COLO668 (cell line): Measurements from ENCODE around the gene FOXK1.

Experiments used
- DNase-seq: peaks from one replicate; lab custom pipeline; 2025; ENCODE audit not compliant: unreplicated experiment; lab: John Stamatoyannopoulos, UW

FOXK1 gene

DNA sequence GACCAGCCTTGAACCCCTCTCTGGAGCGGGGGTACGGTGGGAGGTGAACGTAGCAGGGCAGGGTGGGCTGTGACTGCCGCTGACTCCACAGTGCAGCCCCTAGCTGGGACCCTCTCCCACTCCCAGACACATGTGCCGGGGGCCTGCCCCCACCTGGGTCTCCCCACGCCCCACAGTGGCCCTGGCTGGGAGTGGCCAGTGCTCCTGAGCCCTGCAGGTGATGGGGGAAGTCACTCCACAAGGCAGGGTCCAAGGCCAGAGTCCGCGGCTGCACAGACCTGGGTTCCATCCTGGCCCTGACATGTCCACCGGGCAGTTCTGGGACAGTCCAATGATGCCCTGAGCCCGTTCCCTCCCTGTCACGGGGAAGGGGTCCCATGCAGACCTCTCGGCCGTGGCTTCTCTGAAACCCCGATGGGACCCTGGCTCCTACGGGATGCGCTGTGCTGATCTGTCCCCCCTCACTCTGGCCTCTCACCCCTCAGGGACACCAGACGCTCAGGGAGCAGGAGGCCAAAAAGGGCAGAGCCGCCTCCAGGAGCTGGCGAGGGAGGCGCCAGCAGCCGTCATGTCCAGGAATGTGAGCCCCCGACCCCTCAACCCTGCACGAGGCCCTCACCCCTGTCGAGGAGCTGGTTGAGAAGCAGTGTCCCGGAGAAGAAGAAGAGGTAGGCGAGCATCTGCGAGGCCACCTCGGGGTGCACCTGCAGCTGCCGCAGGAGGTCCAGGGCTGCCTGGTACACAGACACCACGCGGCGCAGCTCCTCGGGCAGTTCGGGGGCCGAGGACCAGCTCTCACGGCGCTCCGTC is 133.7 kb downstream of the FOXK1 start:
- DNase-seq: no peak

DNA sequence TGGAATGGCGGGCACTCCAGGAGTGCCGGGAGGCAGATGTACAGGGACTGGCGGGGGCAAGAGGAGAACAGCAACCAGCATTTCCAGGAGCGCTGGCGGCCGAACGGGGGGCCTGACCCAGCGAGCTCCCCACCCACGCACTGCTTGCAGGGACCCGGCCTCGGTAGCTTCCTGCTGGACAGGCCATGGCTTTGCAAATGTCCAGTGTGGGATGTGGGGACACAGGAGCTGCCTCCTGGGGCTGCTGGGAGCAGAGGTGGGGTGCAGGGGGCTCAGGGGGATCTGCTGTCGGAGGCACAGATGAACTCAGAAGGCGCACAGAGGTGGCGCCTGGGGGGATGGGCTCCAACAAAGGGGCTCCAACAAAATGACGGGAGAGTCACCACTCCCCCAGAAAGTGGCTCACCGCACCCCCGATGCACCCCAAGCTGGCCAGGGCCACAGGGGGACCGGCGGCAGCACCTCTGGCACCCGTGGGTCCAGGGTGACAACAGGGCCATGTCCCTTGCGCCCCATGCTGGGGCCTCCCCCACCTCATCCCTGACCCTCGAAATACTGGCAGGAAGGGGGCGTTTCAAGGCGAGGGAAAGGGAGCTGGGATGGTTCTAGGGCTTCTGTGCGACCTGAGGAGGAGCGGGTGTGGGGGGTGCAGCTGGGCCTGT is 134.5 kb downstream of the FOXK1 start:
- DNase-seq: no peak

DNA sequence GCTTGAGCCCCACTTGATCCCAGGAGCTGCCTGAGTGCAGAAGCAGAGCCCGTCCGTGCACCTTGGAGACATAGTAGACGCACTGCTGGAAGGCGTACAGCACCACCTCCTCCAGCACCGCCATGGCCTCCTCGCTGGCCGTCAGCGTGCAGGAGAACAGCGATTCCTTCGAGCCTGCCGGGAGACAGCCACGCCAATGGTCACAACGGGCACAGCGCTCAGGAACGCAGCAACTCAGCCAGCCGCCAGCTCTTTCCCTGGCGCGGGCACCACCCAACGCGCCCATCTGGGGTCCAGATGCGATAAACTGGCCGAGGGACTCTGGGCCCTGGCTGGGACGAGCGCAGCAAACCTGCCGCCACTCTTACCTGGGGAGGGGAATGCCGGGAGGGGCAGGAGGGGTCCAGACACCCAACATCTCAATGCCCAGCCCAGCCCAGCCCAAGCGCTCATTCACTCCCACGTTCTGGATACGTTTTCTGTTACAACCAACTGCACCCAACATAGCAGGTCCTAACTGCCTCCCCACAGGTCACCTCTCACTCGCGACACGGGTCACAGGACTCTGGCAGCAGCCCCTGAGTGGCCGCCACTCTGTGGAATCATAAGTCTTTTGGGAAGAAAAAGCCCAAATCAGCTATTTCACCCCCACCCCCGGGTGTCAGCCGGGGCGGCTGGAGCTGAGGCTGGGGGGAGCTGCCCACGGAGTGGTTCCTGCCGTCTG is 135.2 kb downstream of the FOXK1 start:
- DNase-seq: no peak

DNA sequence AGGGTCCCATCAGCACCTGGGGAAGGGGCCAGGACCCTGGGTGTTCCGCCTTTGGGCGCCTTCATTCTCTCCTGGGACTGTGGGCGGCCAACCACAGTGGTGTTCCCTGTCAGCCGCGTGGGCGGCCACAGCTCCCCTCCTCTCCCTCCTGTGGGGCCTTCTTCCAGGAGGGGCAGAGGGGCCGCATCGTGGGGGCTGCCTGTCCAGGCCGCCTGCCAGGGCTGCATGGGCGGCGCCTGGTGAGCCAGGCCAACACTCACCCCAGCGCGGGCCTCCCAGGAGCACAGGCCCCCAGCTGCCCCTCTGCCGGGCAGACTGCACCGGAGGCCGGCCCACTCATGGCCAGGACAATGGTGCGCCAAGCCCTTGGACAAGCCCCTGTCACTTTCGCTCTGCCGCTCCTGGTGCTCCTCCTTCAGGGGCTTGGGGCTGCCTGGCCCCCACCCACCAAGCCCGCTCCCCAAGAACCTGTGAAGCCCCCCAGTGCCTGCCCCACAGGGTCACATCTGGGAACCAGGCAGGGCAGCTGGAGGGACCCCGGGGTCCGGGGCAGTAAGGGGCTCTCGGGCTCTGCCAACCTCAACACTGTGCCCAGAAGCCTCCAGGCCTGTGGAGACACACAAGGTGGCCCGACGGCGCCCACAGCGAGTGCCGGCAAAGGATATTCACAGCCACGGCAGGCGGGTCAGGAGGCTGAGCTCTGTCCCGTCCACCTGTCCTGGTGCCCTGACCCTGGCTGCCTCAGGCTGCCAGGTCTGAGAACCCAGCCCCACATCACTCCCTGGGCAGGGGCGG is 136.1 kb downstream of the FOXK1 start:
- no peak for DNase-seq

DNA sequence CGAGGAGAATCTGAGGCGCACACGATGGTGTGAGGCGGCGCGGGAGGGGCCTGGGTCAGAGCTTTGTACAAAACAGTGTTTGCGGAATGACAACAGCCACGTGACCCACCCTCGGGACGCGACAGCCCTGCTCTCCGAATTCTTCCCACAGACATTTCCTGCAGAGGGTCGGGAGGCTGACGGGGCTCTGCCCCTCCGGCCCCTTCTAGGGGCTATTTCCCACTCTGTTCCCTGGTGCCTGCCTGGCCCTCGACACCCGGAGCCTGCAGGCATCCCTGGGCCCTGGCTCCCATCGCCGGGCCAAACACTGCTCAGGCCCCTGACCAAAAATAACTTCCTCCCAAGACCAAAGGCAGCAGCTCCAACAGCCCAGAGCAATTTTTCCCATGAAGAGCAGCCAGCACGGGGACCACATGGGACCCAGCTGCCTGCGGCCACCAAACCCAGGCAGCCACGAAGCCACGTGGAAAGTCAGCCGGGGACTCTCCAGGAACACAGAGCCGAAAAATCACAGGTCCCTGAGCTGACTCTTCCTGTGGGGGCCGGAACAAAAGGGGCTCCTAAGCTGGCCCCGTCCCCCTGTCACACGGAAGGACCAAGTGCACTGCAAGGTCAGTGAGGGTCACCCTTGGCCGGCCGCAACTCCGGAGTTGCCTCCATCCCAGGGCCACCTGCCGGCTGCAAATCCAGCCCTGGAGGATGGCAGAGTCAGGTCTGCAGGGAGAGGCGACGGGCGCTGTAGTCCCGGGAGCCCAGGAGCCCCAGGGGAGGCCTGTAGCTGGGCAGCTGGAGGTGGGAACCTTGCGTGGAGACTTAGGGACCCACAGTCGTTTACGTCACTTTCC is 137.7 kb downstream of the FOXK1 start:
- no peak for DNase-seq

DNA sequence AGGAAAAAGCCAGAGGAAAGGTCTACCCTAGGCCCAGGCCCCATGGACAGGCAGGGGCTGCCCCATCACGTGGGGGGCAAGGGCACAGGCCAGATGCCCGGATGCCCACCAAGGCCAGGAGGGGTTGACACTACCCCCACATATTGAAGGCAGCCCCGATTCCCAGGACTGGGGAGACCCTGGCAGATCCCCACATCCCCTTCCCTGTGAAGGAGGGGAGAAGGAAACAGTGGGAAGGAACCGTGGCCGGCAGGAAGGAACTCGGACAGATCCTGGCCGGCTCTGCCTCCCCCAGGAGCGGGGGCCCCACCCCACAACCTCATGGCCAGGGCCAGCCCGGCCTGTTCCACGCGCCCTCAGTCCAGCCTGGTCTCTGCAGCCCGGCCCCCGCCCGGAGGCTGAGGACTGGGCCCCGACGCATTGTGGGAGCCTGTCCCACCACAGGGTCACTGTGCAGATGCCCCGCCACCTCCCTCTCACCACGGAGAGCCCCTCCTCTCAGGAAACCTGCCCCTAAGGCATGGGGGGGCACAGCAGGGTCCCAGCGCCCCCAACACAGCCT is 138.4 kb downstream of the FOXK1 start:
- DNase-seq: no peak
